K562 (cell line): ENCODE measurements around the gene GABRA4. TPM values are rescaled to one million over a fixed set of nuclear protein-coding genes. Genes with fewer than 3 reads are reported as not detected.

Experiments used
- ATAC-seq: fragments of 200-7000 bp; cut with Tn5 transposase; 3 replicates; pipeline ENCODE4 v1.9.1; 2020; ENCODE audit warnings: moderate library complexity
- BruUV-seq: library from RNA; stranded (reverse); fragments of 400-500 nt; replicated peaks from 2 replicates; lab custom pipeline; 2021; lab: Mats Ljungman, UMichigan
- CTCF ChIA-PET: fragments of 300-600 bp; formaldehyde crosslinking; extraction: SDS; loops from one replicate; lab custom pipeline; 2021; ENCODE audit warnings: low intra/inter-chr PET ratio; lab: Yijun Ruan, JAX
- POLR2A ChIA-PET: fragments of 300-600, 350-650 bp; sonication (Branson Sonifier 250); formaldehyde crosslinking; extraction: SDS; loops from one replicate; lab custom pipeline; 2021; ENCODE audit warnings: antibody characterized with exemption, inconsistent platforms; lab: Yijun Ruan, JAX
- DNase-seq, 4 experiments: peaks; one replicate each; pipeline versions ENCODE4 v3.0.0 to v3.0.0-alpha.2; 2011 to 2018; ENCODE audit warnings: low spot score in 3 of 4, mixed read lengths in 3 of 4; ENCODE audit errors: extremely low read depth in 1 of 4
- FAIRE-seq: peaks from 2 replicates; lab custom pipeline; 2011; peaks lifted over from hg19 to GRCh38; lab: Jason Lieb, UNC
- H2AFZ ChIP-seq: 2 replicates; pipeline ENCODE4 v1.6.0; 2011; ENCODE audit warnings: low read depth, low read length, control low read depth, inconsistent platforms
- H3K27ac ChIP-seq: fragments of 200-600 bp; 3 replicates; pipeline ENCODE4 v1.8.0; 2011; ENCODE audit warnings: low read depth, mild to moderate bottlenecking, control low read depth, inconsistent platforms, low read length, moderate library complexity, mixed read lengths; ENCODE audit errors: extremely low read depth
- H3K27me3 ChIP-seq, 2 experiments: fragments of 300-600 bp in 1 of 2; 2 replicates in 1 of 2; 3 replicates in 1 of 2; pipeline versions ENCODE4 v1.6.0 to v1.8.0; 2011; ENCODE audit warnings: inconsistent platforms in 2 of 2, low read length in 2 of 2, mild to moderate bottlenecking in 1 of 2, mixed read lengths in 1 of 2, moderate library complexity in 1 of 2; ENCODE audit not compliant: control insufficient read depth in 2 of 2, insufficient read depth in 2 of 2
- H3K36me3 ChIP-seq: fragments of 300-600 bp; 3 replicates; pipeline ENCODE4 v1.8.0; 2011; ENCODE audit warnings: mild to moderate bottlenecking, low read length, inconsistent platforms; ENCODE audit not compliant: control insufficient read depth, insufficient read depth
- H3K4me1 ChIP-seq, 2 experiments: fragments of 200-600 bp in 1 of 2; replicated peaks in 1 of 2; 2 replicates in 1 of 2; 3 replicates in 1 of 2; pipeline versions ENCODE4 v1.5.1 to v1.8.0; 2011; ENCODE audit warnings: inconsistent platforms in 2 of 2, low read length in 2 of 2, mild to moderate bottlenecking in 1 of 2, mixed read lengths in 1 of 2, moderate library complexity in 1 of 2; ENCODE audit not compliant: control insufficient read depth in 2 of 2, insufficient read depth in 2 of 2
- H3K4me2 ChIP-seq: 2 replicates; pipeline ENCODE4 v1.6.1; 2011; ENCODE audit warnings: low read length, control low read depth, inconsistent platforms, mixed read lengths; ENCODE audit not compliant: insufficient read depth
- H3K4me3 ChIP-seq: fragments of 200-600 bp; sonication (generic), shearing (Covaris generic); 2 replicates; pipeline ENCODE4 v1.5.1; 2016; ENCODE audit warnings: control low read depth, inconsistent platforms
- H3K79me2 ChIP-seq: fragments of 200-600 bp; 3 replicates; pipeline ENCODE4 v1.8.0; 2011; ENCODE audit warnings: low read length, inconsistent platforms; ENCODE audit not compliant: control insufficient read depth, insufficient read depth
- H3K9ac ChIP-seq, 2 experiments: 2 replicates each; pipeline versions ENCODE4 v1.6.0 to v1.6.1; 2011; ENCODE audit warnings: low read depth in 2 of 2, low read length in 2 of 2, control low read depth in 1 of 2, inconsistent platforms in 1 of 2, mild to moderate bottlenecking in 1 of 2, mixed read lengths in 1 of 2; ENCODE audit not compliant: insufficient read depth in 1 of 2
- H3K9me1 ChIP-seq: one replicate; pipeline ENCODE4 v1.6.0; 2011; ENCODE audit warnings: inconsistent platforms, mild to moderate bottlenecking, low read length, moderate library complexity; ENCODE audit not compliant: control insufficient read depth, insufficient read depth
- H3K9me3 ChIP-seq: replicated peaks from 2 replicates; pipeline ENCODE4 v1.5.1; 2011; ENCODE audit warnings: low read depth, low read length, inconsistent platforms; ENCODE audit not compliant: control insufficient read depth, insufficient read depth
- H4K20me1 ChIP-seq: replicated peaks from 2 replicates; pipeline ENCODE4 v1.6.1; 2011; ENCODE audit warnings: low read length, inconsistent platforms, mixed read lengths; ENCODE audit not compliant: control insufficient read depth, insufficient read depth
- CC2D1A ChIP-seq: fragments of 450-650 bp; IDR thresholded peaks from 2 replicates; pipeline ENCODE4 v1.6.1; 2017; ENCODE audit warnings: mild to moderate bottlenecking
- CEBPG ChIP-seq, 3 experiments: fragments of 200-800 bp in 1 of 3; sonication (Bioruptor generic) in 1 of 3; sonication (generic) in 1 of 3; formaldehyde crosslinking in 1 of 3; IDR thresholded peaks in 2 of 3; conservative IDR thresholded peaks in 1 of 3; 2 replicates each; pipeline versions ENCODE4 v1.6.1 to v1.8.0; 2016 to 2022; ENCODE audit warnings: missing compliant biosample characterization in 2 of 3, missing genetic modification characterization in 2 of 3, mild to moderate bottlenecking in 1 of 3, missing genetic modification reagents in 1 of 3
- CREB5 ChIP-seq: fragments of 250-450 bp; sonication (Bioruptor Pico); IDR thresholded peaks from 2 replicates; pipeline ENCODE4 v1.5.0; 2020; ENCODE audit warnings: mild to moderate bottlenecking
- CREBBP ChIP-seq: IDR thresholded peaks from one replicate; pipeline ENCODE4 v1.6.1; 2012; ENCODE audit warnings: low read depth, mild to moderate bottlenecking, control low read depth, inconsistent platforms, low read length
- CUX1 ChIP-seq: fragments of 200-800 bp; sonication (Bioruptor generic); IDR thresholded peaks from 2 replicates; pipeline ENCODE4 v1.6.1; 2016; ENCODE audit warnings: missing genetic modification characterization, missing compliant biosample characterization
- FOSL1 ChIP-seq: fragments of 200-800 bp; sonication (Bioruptor generic); conservative IDR thresholded peaks from 2 replicates; pipeline ENCODE4 v1.6.1; 2016; ENCODE audit warnings: missing genetic modification characterization, missing compliant biosample characterization
- MCM5 ChIP-seq: fragments of 450-650 bp; IDR thresholded peaks from 2 replicates; pipeline ENCODE4 v1.6.1; 2016; ENCODE audit warnings: low read depth
- NCOA2 ChIP-seq, 2 experiments: fragments of 450-650 bp; IDR thresholded peaks; 2 replicates each; pipeline ENCODE4 v1.6.1; 2018; ENCODE audit warnings: mild to moderate bottlenecking in 2 of 2, moderate library complexity in 1 of 2; ENCODE audit not compliant: partially characterized antibody in 2 of 2
- PYGO2 ChIP-seq: fragments of 450-650 bp; IDR thresholded peaks from 2 replicates; pipeline ENCODE4 v1.6.1; 2016; ENCODE audit warnings: mild to moderate bottlenecking, missing genetic modification characterization, moderate library complexity, missing compliant biosample characterization
- RFX5 ChIP-seq: IDR thresholded peaks from 2 replicates; pipeline ENCODE4 v1.6.1; 2011; ENCODE audit warnings: low read depth, mild to moderate bottlenecking, improper control_type of control experiment, low read length
- SMARCE1 ChIP-seq: fragments of 450-650 bp; IDR thresholded peaks from 2 replicates; pipeline ENCODE4 v1.7.1; 2016; ENCODE audit warnings: mild to moderate bottlenecking
- SPI1 ChIP-seq: IDR thresholded peaks from 2 replicates; pipeline ENCODE4 v1.6.1; 2011; ENCODE audit warnings: low read depth, low read length, control low read depth, borderline replicate concordance
- U2AF2 ChIP-seq: fragments of 200-400 bp; formaldehyde crosslinking; optimal IDR thresholded peaks from 2 replicates; pipeline ENCODE3; 2017; ENCODE audit warnings: low read depth, mild to moderate bottlenecking, low read length
- WHSC1 ChIP-seq: IDR thresholded peaks from one replicate; pipeline ENCODE4 v1.6.1; 2012; ENCODE audit warnings: low read length, control low read depth, inconsistent platforms
- ZFPM2 ChIP-seq: fragments of 250-450 bp; sonication (Bioruptor Pico); IDR thresholded peaks from 2 replicates; pipeline ENCODE4 v1.5.1; 2022; ENCODE audit warnings: mild to moderate bottlenecking
- ZKSCAN1 ChIP-seq: fragments of 150-350 bp; IDR thresholded peaks from 2 replicates; pipeline ENCODE4 v1.6.1; 2016; ENCODE audit warnings: low read depth, low read length
- WGBS: fragments of 100-300 bp; shearing (Covaris generic); methylation state at CpG from one replicate; pipeline ENCODE4 v1.1.6; 2016; ENCODE audit warnings: low coverage, mixed read lengths; ENCODE audit not compliant: insufficient coverage; ENCODE audit errors: missing lambda C conversion rate; 5-methylcytosine and 5-hydroxymethylcytosine counted together
- in situ Hi-C: fragments of 300-500 bp; cut with MboI; formaldehyde crosslinking; loops from 4 replicates; pipeline ENCODE4 v1.15.0; 2018; ENCODE audit warnings: inconsistent platforms, mixed read lengths
- intact Hi-C: fragments of 100-400 bp; cut with micrococcal nuclease; formaldehyde crosslinking; loops from 2 replicates; pipeline ENCODE4 v1.14.2; 2022
- polyA plus RNA-seq, 8 experiments: library from polyadenylated mRNA; depleted of rRNA in 4 of 8; stranded (reverse) in 5 of 8; unstranded in 3 of 8; fragments of >200 nt; fragmentation: Nextera tagmentation in 2 of 8; fragmentation: Illumina TruSeq in 1 of 8; extraction: Ambion mirVana in 2 of 8; extraction: Trizol in 1 of 8; gene quantifications; 2 replicates each; pipeline versions ENCODE4 v1.2.1 to v1.2.3, GENCODE V29; 2011 to 2014; ENCODE audit warnings: inconsistent platforms in 1 of 8, missing spikeins in 1 of 8
- total RNA-seq, 7 experiments: library from RNA; depleted of rRNA in 6 of 7; stranded (reverse); fragments of >200 nt in 6 of 7; fragmentation: Illumina TruSeq in 2 of 7; extraction: Trizol in 2 of 7; gene quantifications; 2 replicates each; pipeline versions ENCODE4 v1.2.1 to v1.2.3, GENCODE V29; 2011 to 2021; ENCODE audit warnings: low replicate concordance in 1 of 7
- TF ChIP-seq, protein P1 (sequence below): sonication (generic); formaldehyde crosslinking; IDR thresholded peaks from 2 replicates; pipeline ENCODE4 v1.8.0; 2023; ENCODE audit warnings: mild to moderate bottlenecking, missing genetic modification reagents

Gene GABRA4
- total and polyA plus RNA-seq, 9 of the 15 experiments (the other 6 are each of a cell fraction or from before 2014, with no cell fraction given): not detected

DNA sequence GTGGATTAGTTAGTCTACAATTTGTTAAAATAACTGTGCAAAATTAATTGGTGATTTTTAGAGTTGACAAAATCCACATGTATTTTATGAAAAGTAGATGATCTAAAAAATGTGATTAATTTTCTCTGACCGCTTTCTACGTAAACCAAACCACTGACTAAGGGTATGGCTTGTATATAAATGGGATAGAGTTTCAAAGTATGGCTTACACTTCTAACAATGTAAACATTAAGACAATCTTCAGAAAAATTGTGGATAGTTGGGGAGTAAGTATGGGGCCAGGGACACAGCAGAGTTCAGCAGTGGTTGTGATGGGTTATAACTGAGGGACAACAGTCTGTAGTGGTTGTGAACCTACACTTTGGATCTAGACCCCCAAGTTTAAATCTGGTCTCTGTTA is 39.8 kb downstream of the GABRA4 start:
- FAIRE-seq (no peak), ATAC-seq (no peak), DNase-seq (no peak)
- Histone ChIP-seq H2AFZ (no peak overlapping the region), H3K9me3 (no peaks in the 10 kb centered on the region), H3K27ac (no peak overlapping the region), H3K4me1 (no peaks in the 10 kb centered on the region), H3K9ac (no peak overlapping the region), H3K36me3 (no peaks in the 10 kb centered on the region), H3K4me3 (no peak overlapping the region), H3K9me1 (no peaks in the 10 kb centered on the region), H4K20me1 (no peaks in the 10 kb centered on the region), H3K4me2 (no peak overlapping the region), H3K27me3 (no peaks in the 10 kb centered on the region), H3K79me2 (no peaks in the 10 kb centered on the region)
- intact Hi-C loops (no loop called here), in situ Hi-C loops (no loop called here)
- CTCF ChIA-PET: no interaction called here
- BruUV-seq: no TSS peak
- WGBS: 0% methylated on average over 2 of the region's 2 CpGs
- POLR2A ChIA-PET: no interaction called here
- no peak for TF ChIP-seq NCOA2 (IDR thresholded peaks at IDR 0.05; ENCODE audit: partially characterized antibody in 2 of 2)
- TF ChIP-seq ZFPM2 (CRISPR knock-in tag): no peak
- no peak for TF ChIP-seq U2AF2
- TF ChIP-seq CREB5 (CRISPR knock-in tag): no peak
- TF ChIP-seq WHSC1: no peak
- TF ChIP-seq PYGO2: no peak
- TF ChIP-seq MCM5: no peak
- no peak for TF ChIP-seq CEBPG (CRISPR knock-in tag; IDR thresholded peaks at IDR 0.05)
- TF ChIP-seq CEBPG (tag; conservative IDR thresholded peaks at IDR 0.05 in 1 of 2, IDR thresholded peaks at IDR 0.05 in 1 of 2): no peak
- TF ChIP-seq FOSL1 (tag): no peak
- TF ChIP-seq RFX5: no peak
- TF ChIP-seq SMARCE1: no peak
- TF ChIP-seq CC2D1A: no peak
- TF ChIP-seq CREBBP: no peak
- no peak for TF ChIP-seq CUX1 (CRISPR knock-in tag)
- TF ChIP-seq SPI1: no peak
- no peak for TF ChIP-seq ZKSCAN1
- TF ChIP-seq, protein P1, sequence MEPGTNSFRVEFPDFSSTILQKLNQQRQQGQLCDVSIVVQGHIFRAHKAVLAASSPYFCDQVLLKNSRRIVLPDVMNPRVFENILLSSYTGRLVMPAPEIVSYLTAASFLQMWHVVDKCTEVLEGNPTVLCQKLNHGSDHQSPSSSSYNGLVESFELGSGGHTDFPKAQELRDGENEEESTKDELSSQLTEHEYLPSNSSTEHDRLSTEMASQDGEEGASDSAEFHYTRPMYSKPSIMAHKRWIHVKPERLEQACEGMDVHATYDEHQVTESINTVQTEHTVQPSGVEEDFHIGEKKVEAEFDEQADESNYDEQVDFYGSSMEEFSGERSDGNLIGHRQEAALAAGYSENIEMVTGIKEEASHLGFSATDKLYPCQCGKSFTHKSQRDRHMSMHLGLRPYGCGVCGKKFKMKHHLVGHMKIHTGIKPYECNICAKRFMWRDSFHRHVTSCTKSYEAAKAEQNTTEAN (CRISPR knock-in tag): no peak
